Measurements from ENCODE around the gene OBP2B.
"Not testable (repeated sequence)": the region's sequence is repeated elsewhere in the genome, so short reads cannot be mapped to it uniquely, and the experiment has no call there.

Gene OBP2B

GRCh38 chr9:133238272-133238850, 29.3 kb upstream of the OBP2B start:
- H3K27ac ChIP-seq (ENCODE audit: low read length): no peak overlapping the region
- no peaks in the 10 kb centered on the region for H3K36me3 ChIP-seq (ENCODE audit: control insufficient read depth in 2 of 2, insufficient read depth in 2 of 2, low read length in 2 of 2)
- H3K4me3 ChIP-seq (ENCODE audit: low read length in 2 of 2): peak overlapping the region; percentile 29 to 58
- peaks cover 6 to 20% of the 10 kb centered on the region in 2 donors for H3K27me3 ChIP-seq (ENCODE audit: control insufficient read depth in 1 of 2, insufficient read depth in 2 of 2, low read length in 2 of 2)
- no peak overlapping the region for H3K9ac ChIP-seq (ENCODE audit: low read length in 2 of 2)
- H3K9me3 ChIP-seq (ENCODE audit: control insufficient read depth in 2 of 2, low read length in 2 of 2): no peaks in the 10 kb centered on the region
- peaks cover 5% of the 10 kb centered on the region for H3K4me1 ChIP-seq (ENCODE audit: control insufficient read depth, insufficient read depth, low read length)

- no peak overlapping the region for H3K27ac ChIP-seq (ENCODE audit: low read length)
- no peaks in the 10 kb centered on the region for H3K36me3 ChIP-seq (ENCODE audit: control insufficient read depth in 2 of 2, insufficient read depth in 2 of 2, low read length in 2 of 2)
- no peaks in the 10 kb centered on the region for H3K9me3 ChIP-seq (ENCODE audit: control insufficient read depth in 2 of 2, low read length in 2 of 2)
- no peak overlapping the region for H3K4me3 ChIP-seq (ENCODE audit: low read length in 2 of 2)
- no peak overlapping the region for H3K9ac ChIP-seq (ENCODE audit: low read length in 2 of 2)
- H3K4me1 ChIP-seq (ENCODE audit: control insufficient read depth, insufficient read depth, low read length): peaks cover 5% of the 10 kb centered on the region
- peaks cover 6 to 18% of the 10 kb centered on the region in 2 donors for H3K27me3 ChIP-seq (ENCODE audit: control insufficient read depth in 1 of 2, insufficient read depth in 2 of 2, low read length in 2 of 2)
Measured at GRCh38 chr9:133237035-133237731, 28.1 kb upstream of the OBP2B start.

- not testable (repeated sequence) for H3K9me3 ChIP-seq (ENCODE audit: control insufficient read depth in 2 of 2, low read length in 2 of 2); H3K36me3 ChIP-seq (ENCODE audit: control insufficient read depth in 2 of 2, insufficient read depth in 2 of 2, low read length in 2 of 2); H3K9ac ChIP-seq (ENCODE audit: low read length in 2 of 2); H3K4me1 ChIP-seq (ENCODE audit: control insufficient read depth, insufficient read depth, low read length); H3K27ac ChIP-seq (ENCODE audit: low read length); H3K4me3 ChIP-seq (ENCODE audit: low read length in 2 of 2)
- peaks cover 6 to 14% of the 10 kb centered on the region in 2 donors for H3K27me3 ChIP-seq (ENCODE audit: control insufficient read depth in 1 of 2, insufficient read depth in 2 of 2, low read length in 2 of 2)
Measured at GRCh38 chr9:133236291-133237034, 27.4 kb upstream of the OBP2B start.

GRCh38 chr9:133235549-133236222, 26.6 kb upstream of the OBP2B start:
- H3K4me3 ChIP-seq (ENCODE audit: low read length in 2 of 2): no peak overlapping the region
- H3K4me1 ChIP-seq (ENCODE audit: control insufficient read depth, insufficient read depth, low read length): peaks cover 5% of the 10 kb centered on the region
- peaks cover 6 to 14% of the 10 kb centered on the region in 2 donors for H3K27me3 ChIP-seq (ENCODE audit: control insufficient read depth in 1 of 2, insufficient read depth in 2 of 2, low read length in 2 of 2)
- no peak overlapping the region for H3K27ac ChIP-seq (ENCODE audit: low read length)
- no peaks in the 10 kb centered on the region for H3K36me3 ChIP-seq (ENCODE audit: control insufficient read depth in 2 of 2, insufficient read depth in 2 of 2, low read length in 2 of 2)
- H3K9ac ChIP-seq (ENCODE audit: low read length in 2 of 2): no peak overlapping the region
- H3K9me3 ChIP-seq (ENCODE audit: control insufficient read depth in 2 of 2, low read length in 2 of 2): no peaks in the 10 kb centered on the region

GRCh38 chr9:133234577-133235322, 25.7 kb upstream of the OBP2B start:
- peaks cover 5% of the 10 kb centered on the region for H3K4me1 ChIP-seq (ENCODE audit: control insufficient read depth, insufficient read depth, low read length)
- no peak overlapping the region for H3K9ac ChIP-seq (ENCODE audit: low read length in 2 of 2)
- H3K27me3 ChIP-seq (ENCODE audit: control insufficient read depth in 1 of 2, insufficient read depth in 2 of 2, low read length in 2 of 2): peaks cover 6 to 11% of the 10 kb centered on the region in 2 donors
- no peak overlapping the region for H3K27ac ChIP-seq (ENCODE audit: low read length)
- no peaks in the 10 kb centered on the region for H3K36me3 ChIP-seq (ENCODE audit: control insufficient read depth in 2 of 2, insufficient read depth in 2 of 2, low read length in 2 of 2)
- no peak overlapping the region for H3K4me3 ChIP-seq (ENCODE audit: low read length in 2 of 2)
- peaks cover 0 to 3% of the 10 kb centered on the region in 2 donors for H3K9me3 ChIP-seq (ENCODE audit: control insufficient read depth in 2 of 2, low read length in 2 of 2)

GRCh38 chr9:133233681-133234432, 24.8 kb upstream of the OBP2B start:
- Histone ChIP-seq H3K4me3 (ENCODE audit: low read length in 2 of 2) (no peak overlapping the region), H3K27me3 (ENCODE audit: control insufficient read depth in 1 of 2, insufficient read depth in 2 of 2, low read length in 2 of 2) (peaks cover 3 to 11% of the 10 kb centered on the region in 2 donors), H3K4me1 (ENCODE audit: control insufficient read depth, insufficient read depth, low read length) (peaks cover 4% of the 10 kb centered on the region), H3K27ac (ENCODE audit: low read length) (no peak overlapping the region), H3K9ac (ENCODE audit: low read length in 2 of 2) (no peak overlapping the region), H3K9me3 (ENCODE audit: control insufficient read depth in 2 of 2, low read length in 2 of 2) (peaks cover 0 to 3% of the 10 kb centered on the region in 2 donors), H3K36me3 (ENCODE audit: control insufficient read depth in 2 of 2, insufficient read depth in 2 of 2, low read length in 2 of 2) (no peaks in the 10 kb centered on the region)

- H3K9me3 ChIP-seq (ENCODE audit: control insufficient read depth in 2 of 2, low read length in 2 of 2); H3K4me1 ChIP-seq (ENCODE audit: control insufficient read depth, insufficient read depth, low read length); H3K4me3 ChIP-seq (ENCODE audit: low read length in 2 of 2); H3K27ac ChIP-seq (ENCODE audit: low read length); H3K9ac ChIP-seq (ENCODE audit: low read length in 2 of 2); H3K36me3 ChIP-seq (ENCODE audit: control insufficient read depth in 2 of 2, insufficient read depth in 2 of 2, low read length in 2 of 2); H3K27me3 ChIP-seq (ENCODE audit: control insufficient read depth in 1 of 2, insufficient read depth in 2 of 2, low read length in 2 of 2): not testable (repeated sequence)
Measured at GRCh38 chr9:133231934-133232568, 23.0 kb upstream of the OBP2B start.

GRCh38 chr9:133230514-133230913, 21.5 kb upstream of the OBP2B start:
- not testable (repeated sequence) for H3K36me3 ChIP-seq (ENCODE audit: control insufficient read depth in 2 of 2, insufficient read depth in 2 of 2, low read length in 2 of 2); H3K27me3 ChIP-seq (ENCODE audit: control insufficient read depth in 1 of 2, insufficient read depth in 2 of 2, low read length in 2 of 2); H3K9me3 ChIP-seq (ENCODE audit: control insufficient read depth in 2 of 2, low read length in 2 of 2); H3K4me1 ChIP-seq (ENCODE audit: control insufficient read depth, insufficient read depth, low read length); H3K4me3 ChIP-seq (ENCODE audit: low read length in 2 of 2); H3K27ac ChIP-seq (ENCODE audit: low read length); H3K9ac ChIP-seq (ENCODE audit: low read length in 2 of 2)

GRCh38 chr9:133230093-133230492, 21.0 kb upstream of the OBP2B start:
- Histone ChIP-seq H3K4me1 (ENCODE audit: control insufficient read depth, insufficient read depth, low read length) (no peaks in the 10 kb centered on the region), H3K27me3 (ENCODE audit: control insufficient read depth in 1 of 2, insufficient read depth in 2 of 2, low read length in 2 of 2) (peaks cover 2 to 6% of the 10 kb centered on the region in 2 donors), H3K27ac (ENCODE audit: low read length) (no peak overlapping the region), H3K9me3 (ENCODE audit: control insufficient read depth in 2 of 2, low read length in 2 of 2) (peaks cover 0 to 3% of the 10 kb centered on the region in 2 donors), H3K36me3 (ENCODE audit: control insufficient read depth in 2 of 2, insufficient read depth in 2 of 2, low read length in 2 of 2) (no peaks in the 10 kb centered on the region), H3K9ac (ENCODE audit: low read length in 2 of 2) (no peak overlapping the region), H3K4me3 (ENCODE audit: low read length in 2 of 2) (no peak overlapping the region)
